HEK293 (cell line): ENCODE measurements around the gene ARFGEF2.
A peak's percentile ranks its signal among the peaks of the same experiment; 100 is the strongest.

ENCODE experiments used
- CTCF ChIA-PET: fragments of 350-600 bp; formaldehyde crosslinking; extraction: SDS; loops from one replicate; lab custom pipeline; 2021; ENCODE audit warnings: antibody characterized with exemption; lab: Yijun Ruan, JAX
- POLR2A ChIA-PET: fragments of 300-600 bp; formaldehyde crosslinking; extraction: SDS; loops from one replicate; lab custom pipeline; 2020; ENCODE audit warnings: antibody characterized with exemption, inconsistent platforms; lab: Yijun Ruan, JAX
- H3K27ac ChIP-seq: fragments of 200-500 bp; sonication (Bioruptor generic); 2 replicates; pipeline ENCODE4 v1.5.1; 2014; ENCODE audit warnings: low read depth, low read length, control low read depth, inconsistent platforms; ENCODE audit errors: extremely low read depth
- H3K36me3 ChIP-seq, 2 experiments: fragments of 200-500 bp in 1 of 2; sonication (Bioruptor generic) in 1 of 2; 1 replicate in 1 of 2; 2 replicates in 1 of 2; pipeline ENCODE4 v1.5.1; 2014 to 2017; ENCODE audit warnings: inconsistent platforms in 2 of 2, low read length in 2 of 2; ENCODE audit not compliant: control insufficient read depth in 2 of 2, insufficient read depth in 1 of 2
- H3K4me1 ChIP-seq: fragments of 200-500 bp; sonication (Bioruptor generic); 2 replicates; pipeline ENCODE4 v1.5.1; 2014; ENCODE audit warnings: mild to moderate bottlenecking, low read length, inconsistent platforms; ENCODE audit not compliant: control insufficient read depth, insufficient read depth
- H3K4me3 ChIP-seq: 2 replicates; pipeline ENCODE4 v1.5.1; 2011; ENCODE audit warnings: low read depth, mild to moderate bottlenecking, control low read depth, low read length, moderate library complexity
- H3K9me3 ChIP-seq: fragments of 200-500 bp; sonication (Bioruptor generic); 2 replicates; pipeline ENCODE4 v1.5.1; 2014; ENCODE audit warnings: low read depth, low read length, inconsistent platforms; ENCODE audit not compliant: control insufficient read depth, insufficient read depth
- GLI2 ChIP-seq: fragments of 450-650 bp; formaldehyde crosslinking; IDR thresholded peaks from 2 replicates; pipeline ENCODE4; 2017; ENCODE audit warnings: missing biosample characterization, missing genetic modification characterization, low read depth, borderline replicate concordance
- SCRT2 ChIP-seq: fragments of 450-650 bp; formaldehyde crosslinking; IDR thresholded peaks from 2 replicates; pipeline ENCODE4 v1.5.1; 2016; ENCODE audit warnings: missing biosample characterization, missing genetic modification characterization
- TCF7L2 ChIP-seq: IDR thresholded peaks from 2 replicates; pipeline ENCODE4 v1.6.1; 2011; ENCODE audit warnings: low read depth, mild to moderate bottlenecking, inconsistent platforms, low read length, moderate library complexity, borderline replicate concordance
- YY1 ChIP-seq: fragments of 450-650 bp; formaldehyde crosslinking; IDR thresholded peaks from 2 replicates; pipeline ENCODE4 v1.5.1; 2018; ENCODE audit warnings: missing biosample characterization, missing genetic modification characterization
- ZBTB17 ChIP-seq: fragments of 450-650 bp; formaldehyde crosslinking; IDR thresholded peaks from 2 replicates; pipeline ENCODE4 v1.5.1; 2016; ENCODE audit warnings: missing biosample characterization, missing genetic modification characterization
- ZBTB20 ChIP-seq: fragments of 450-650 bp; formaldehyde crosslinking; IDR thresholded peaks from 2 replicates; pipeline ENCODE4 v1.5.1; 2016; ENCODE audit warnings: missing biosample characterization, missing genetic modification characterization
- ZBTB48 ChIP-seq: fragments of 450-650 bp; formaldehyde crosslinking; IDR thresholded peaks from 2 replicates; pipeline ENCODE4 v1.5.1; 2016; ENCODE audit warnings: missing biosample characterization, missing genetic modification characterization
- ZFP37 ChIP-seq: fragments of 450-650 bp; formaldehyde crosslinking; IDR thresholded peaks from 2 replicates; pipeline ENCODE4 v1.5.1; 2016; ENCODE audit warnings: missing biosample characterization, missing genetic modification characterization
- ZNF155 ChIP-seq: fragments of 450-650 bp; formaldehyde crosslinking; IDR thresholded peaks from 2 replicates; pipeline ENCODE4 v1.5.1; 2016; ENCODE audit warnings: missing biosample characterization, missing genetic modification characterization
- ZNF366 ChIP-seq: fragments of 450-650 bp; formaldehyde crosslinking; conservative IDR thresholded peaks from 2 replicates; pipeline ENCODE4 v1.5.1; 2016; ENCODE audit warnings: missing biosample characterization, missing genetic modification characterization
- ZNF76 ChIP-seq: fragments of 450-650 bp; formaldehyde crosslinking; IDR thresholded peaks from 2 replicates; pipeline ENCODE4; 2016; ENCODE audit warnings: low read depth, missing biosample characterization, missing genetic modification characterization, borderline replicate concordance
- ZNF837 ChIP-seq: fragments of 450-650 bp; formaldehyde crosslinking; IDR thresholded peaks from 2 replicates; pipeline ENCODE4 v1.5.1; 2016; ENCODE audit warnings: missing biosample characterization, missing genetic modification characterization
- ZSCAN30 ChIP-seq: fragments of 450-650 bp; IDR thresholded peaks from 2 replicates; pipeline ENCODE4 v1.5.1; 2018; ENCODE audit warnings: missing biosample characterization, mild to moderate bottlenecking, missing genetic modification characterization, moderate library complexity
- TF ChIP-seq, protein P1 (sequence below): fragments of 450-650 bp; formaldehyde crosslinking; IDR thresholded peaks from 2 replicates; pipeline ENCODE4 v1.5.1; 2017; ENCODE audit warnings: missing biosample characterization, mild to moderate bottlenecking, missing genetic modification characterization, moderate library complexity
- TF ChIP-seq, protein P2 (sequence below): sonication (generic); formaldehyde crosslinking; IDR thresholded peaks from 2 replicates; pipeline ENCODE4 v1.8.1; 2022; ENCODE audit warnings: mild to moderate bottlenecking, moderate library complexity, missing genetic modification reagents
- TF ChIP-seq, protein P3 (sequence below): fragments of 450-650 bp; formaldehyde crosslinking; IDR thresholded peaks from 2 replicates; pipeline ENCODE4 v1.5.1; 2016; ENCODE audit warnings: missing biosample characterization, missing genetic modification characterization
- TF ChIP-seq, protein P4 (sequence below): fragments of 450-650 bp; formaldehyde crosslinking; IDR thresholded peaks from 2 replicates; pipeline ENCODE4 v1.5.1; 2017; ENCODE audit warnings: missing biosample characterization, missing genetic modification characterization
- TF ChIP-seq, protein P5 (sequence below): fragments of 450-650 bp; formaldehyde crosslinking; optimal IDR thresholded peaks from 2 replicates; pipeline ENCODE3; 2016; ENCODE audit warnings: missing biosample characterization, mild to moderate bottlenecking, missing genetic modification characterization
- TF ChIP-seq, protein P6 (sequence below): fragments of 450-650 bp; formaldehyde crosslinking; IDR thresholded peaks from 2 replicates; pipeline ENCODE4 v1.5.1; 2016; ENCODE audit warnings: missing biosample characterization, missing genetic modification characterization

The ARFGEF2 gene

DNA sequence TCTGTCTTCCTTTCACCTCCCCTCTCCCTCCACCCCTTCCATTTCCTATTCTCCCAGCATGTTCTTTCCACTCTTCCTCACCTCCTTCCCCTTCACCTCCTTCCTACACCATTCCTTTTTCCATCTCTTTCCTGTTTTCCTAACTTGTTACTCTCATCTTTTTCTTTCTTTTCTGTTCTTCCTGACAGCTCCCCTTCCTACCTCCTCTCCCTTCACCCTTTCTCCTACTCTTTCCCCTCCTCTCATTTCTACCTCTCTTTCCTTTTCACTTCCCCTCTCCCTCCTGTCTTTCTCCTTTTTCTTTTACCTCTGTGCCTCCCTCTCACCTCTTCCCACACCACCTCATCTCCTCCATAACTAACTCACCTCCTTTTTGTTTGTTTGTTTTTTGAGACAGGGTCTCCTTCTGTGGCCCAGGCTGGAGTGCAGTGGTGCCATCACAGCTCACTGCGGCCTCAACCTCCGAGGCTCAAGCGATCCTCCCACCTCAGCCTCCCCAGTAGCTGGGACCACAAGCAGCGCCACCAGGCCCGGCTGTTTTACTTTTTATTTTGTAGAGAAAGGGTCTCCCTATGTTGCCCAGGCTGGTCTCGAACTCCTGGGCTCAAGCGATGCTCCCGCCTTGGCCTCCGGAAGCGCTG, 864 bp upstream of the ARFGEF2 start (continued):
- TF ChIP-seq, protein P1, sequence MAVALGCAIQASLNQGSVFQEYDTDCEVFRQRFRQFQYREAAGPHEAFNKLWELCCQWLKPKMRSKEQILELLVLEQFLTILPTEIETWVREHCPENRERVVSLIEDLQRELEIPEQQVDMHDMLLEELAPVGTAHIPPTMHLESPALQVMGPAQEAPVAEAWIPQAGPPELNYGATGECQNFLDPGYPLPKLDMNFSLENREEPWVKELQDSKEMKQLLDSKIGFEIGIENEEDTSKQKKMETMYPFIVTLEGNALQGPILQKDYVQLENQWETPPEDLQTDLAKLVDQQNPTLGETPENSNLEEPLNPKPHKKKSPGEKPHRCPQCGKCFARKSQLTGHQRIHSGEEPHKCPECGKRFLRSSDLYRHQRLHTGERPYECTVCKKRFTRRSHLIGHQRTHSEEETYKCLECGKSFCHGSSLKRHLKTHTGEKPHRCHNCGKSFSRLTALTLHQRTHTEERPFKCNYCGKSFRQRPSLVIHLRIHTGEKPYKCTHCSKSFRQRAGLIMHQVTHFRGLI: no peak
- TF ChIP-seq ZNF155 (tag by site-specific recombination) (0 out of 2 replicates have a peak, but pooled peaks have one; percentile 68), SCRT2 (tag by site-specific recombination) (0 out of 2 replicates have a peak, but pooled peaks have one; percentile 9), ZNF366 (tag by site-specific recombination) (peak; percentile 83)

DNA sequence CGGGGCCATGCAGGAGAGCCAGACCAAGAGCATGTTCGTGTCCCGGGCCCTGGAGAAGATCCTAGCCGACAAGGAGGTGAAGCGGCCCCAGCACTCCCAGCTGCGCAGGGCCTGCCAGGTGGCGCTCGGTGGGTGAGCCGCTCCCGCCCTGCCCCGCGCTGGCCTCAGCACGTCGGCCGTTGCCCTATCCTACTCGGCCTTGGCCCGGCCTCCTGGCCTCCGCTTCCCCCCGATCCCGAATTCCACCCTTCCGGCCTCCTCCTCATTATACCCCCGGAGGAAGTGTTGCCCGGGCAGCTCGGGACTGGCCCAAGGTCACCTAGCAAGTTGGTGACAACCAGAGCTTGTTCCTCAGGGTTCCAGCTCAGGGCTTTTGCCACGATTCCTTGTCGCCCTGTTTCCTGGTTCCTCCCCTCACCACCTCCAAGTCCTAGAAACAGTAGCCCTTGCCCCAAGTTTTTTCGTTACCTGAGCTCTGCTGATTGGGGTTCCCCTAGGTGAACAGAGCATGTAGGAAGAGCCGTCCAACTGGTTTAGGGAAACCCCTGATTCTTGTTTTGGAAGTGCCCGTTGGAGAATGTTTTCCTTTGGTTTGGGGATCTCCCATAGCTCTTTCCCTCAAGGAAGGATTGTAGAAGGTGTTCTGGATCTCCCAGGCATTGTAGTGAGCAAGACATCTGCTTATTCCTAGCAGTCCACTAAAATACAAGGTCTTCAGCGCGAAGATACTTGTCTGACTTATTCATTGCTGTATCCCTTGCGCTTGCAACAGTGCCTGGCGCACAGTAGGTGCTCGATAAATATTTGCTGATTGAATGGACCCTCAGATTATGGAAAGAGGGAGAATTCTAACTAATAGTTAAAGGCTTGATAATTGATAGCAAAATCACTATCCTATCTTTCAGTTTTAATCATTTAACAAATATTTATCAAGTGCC, 641 bp downstream of the ARFGEF2 start:
- POLR2A ChIA-PET: interaction anchor here (0.7 to 1.1 kb wide), 2 partner anchors 28 to 95 kb away, joined by 3 to 4 read pairs; partner anchors contain the start of gene PREX1
- Histone ChIP-seq H3K4me1 (peaks cover 4% of the 10 kb centered on the region; the same call in 1 of the 2 replicates), H3K9me3 (no peaks in the 10 kb centered on the region), H3K36me3 (peaks cover 0 to 3% of the 10 kb centered on the region in 2 experiments; a peak in 1 of 3 replicates), H3K4me3 (peak overlapping the region; percentile 86), H3K27ac (peak overlapping the region; percentile 58; the same call in 1 of the 2 replicates)
- TF ChIP-seq ZNF837 (tag by site-specific recombination): no peak
- peak; percentile 40; the same call in 1 of the 2 replicates for TF ChIP-seq ZBTB20 (tag by site-specific recombination)
- 0 out of 2 replicates have a peak, but pooled peaks have one; percentile 22 for TF ChIP-seq YY1 (tag by site-specific recombination)
- peak; percentile 19; the same call in 1 of the 2 replicates for TF ChIP-seq ZFP37 (tag by site-specific recombination)
- TF ChIP-seq, protein P2, sequence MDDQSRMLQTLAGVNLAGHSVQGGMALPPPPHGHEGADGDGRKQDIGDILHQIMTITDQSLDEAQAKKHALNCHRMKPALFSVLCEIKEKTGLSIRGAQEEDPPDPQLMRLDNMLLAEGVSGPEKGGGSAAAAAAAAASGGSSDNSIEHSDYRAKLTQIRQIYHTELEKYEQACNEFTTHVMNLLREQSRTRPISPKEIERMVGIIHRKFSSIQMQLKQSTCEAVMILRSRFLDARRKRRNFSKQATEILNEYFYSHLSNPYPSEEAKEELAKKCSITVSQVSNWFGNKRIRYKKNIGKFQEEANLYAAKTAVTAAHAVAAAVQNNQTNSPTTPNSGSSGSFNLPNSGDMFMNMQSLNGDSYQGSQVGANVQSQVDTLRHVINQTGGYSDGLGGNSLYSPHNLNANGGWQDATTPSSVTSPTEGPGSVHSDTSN (CRISPR knock-in tag): 0 out of 2 replicates have a peak, but pooled peaks have one; percentile 6
- TF ChIP-seq, protein P3, sequence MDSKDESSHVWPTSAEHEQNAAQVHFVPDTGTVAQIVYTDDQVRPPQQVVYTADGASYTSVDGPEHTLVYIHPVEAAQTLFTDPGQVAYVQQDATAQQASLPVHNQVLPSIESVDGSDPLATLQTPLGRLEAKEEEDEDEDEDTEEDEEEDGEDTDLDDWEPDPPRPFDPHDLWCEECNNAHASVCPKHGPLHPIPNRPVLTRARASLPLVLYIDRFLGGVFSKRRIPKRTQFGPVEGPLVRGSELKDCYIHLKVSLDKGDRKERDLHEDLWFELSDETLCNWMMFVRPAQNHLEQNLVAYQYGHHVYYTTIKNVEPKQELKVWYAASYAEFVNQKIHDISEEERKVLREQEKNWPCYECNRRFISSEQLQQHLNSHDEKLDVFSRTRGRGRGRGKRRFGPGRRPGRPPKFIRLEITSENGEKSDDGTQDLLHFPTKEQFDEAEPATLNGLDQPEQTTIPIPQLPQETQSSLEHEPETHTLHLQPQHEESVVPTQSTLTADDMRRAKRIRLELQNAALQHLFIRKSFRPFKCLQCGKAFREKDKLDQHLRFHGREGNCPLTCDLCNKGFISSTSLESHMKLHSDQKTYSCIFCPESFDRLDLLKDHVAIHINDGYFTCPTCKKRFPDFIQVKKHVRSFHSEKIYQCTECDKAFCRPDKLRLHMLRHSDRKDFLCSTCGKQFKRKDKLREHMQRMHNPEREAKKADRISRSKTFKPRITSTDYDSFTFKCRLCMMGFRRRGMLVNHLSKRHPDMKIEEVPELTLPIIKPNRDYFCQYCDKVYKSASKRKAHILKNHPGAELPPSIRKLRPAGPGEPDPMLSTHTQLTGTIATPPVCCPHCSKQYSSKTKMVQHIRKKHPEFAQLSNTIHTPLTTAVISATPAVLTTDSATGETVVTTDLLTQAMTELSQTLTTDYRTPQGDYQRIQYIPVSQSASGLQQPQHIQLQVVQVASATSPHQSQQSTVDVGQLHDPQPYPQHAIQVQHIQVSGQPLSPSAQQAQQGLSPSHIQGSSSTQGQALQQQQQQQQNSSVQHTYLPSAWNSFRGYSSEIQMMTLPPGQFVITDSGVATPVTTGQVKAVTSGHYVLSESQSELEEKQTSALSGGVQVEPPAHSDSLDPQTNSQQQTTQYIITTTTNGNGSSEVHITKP (tag by site-specific recombination): peak; percentile 90
- peak; percentile 59 for TF ChIP-seq ZBTB17 (tag by site-specific recombination)
- TF ChIP-seq, protein P4, sequence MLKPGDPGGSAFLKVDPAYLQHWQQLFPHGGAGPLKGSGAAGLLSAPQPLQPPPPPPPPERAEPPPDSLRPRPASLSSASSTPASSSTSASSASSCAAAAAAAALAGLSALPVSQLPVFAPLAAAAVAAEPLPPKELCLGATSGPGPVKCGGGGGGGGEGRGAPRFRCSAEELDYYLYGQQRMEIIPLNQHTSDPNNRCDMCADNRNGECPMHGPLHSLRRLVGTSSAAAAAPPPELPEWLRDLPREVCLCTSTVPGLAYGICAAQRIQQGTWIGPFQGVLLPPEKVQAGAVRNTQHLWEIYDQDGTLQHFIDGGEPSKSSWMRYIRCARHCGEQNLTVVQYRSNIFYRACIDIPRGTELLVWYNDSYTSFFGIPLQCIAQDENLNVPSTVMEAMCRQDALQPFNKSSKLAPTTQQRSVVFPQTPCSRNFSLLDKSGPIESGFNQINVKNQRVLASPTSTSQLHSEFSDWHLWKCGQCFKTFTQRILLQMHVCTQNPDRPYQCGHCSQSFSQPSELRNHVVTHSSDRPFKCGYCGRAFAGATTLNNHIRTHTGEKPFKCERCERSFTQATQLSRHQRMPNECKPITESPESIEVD (tag by site-specific recombination): no peak
- TF ChIP-seq ZBTB48 (tag by site-specific recombination): peak; percentile 53; the same call in 1 of the 2 replicates
- TF ChIP-seq ZNF76 (tag by site-specific recombination): peak; percentile 92
- TF ChIP-seq TCF7L2: no peak
- TF ChIP-seq GLI2: no peak
- TF ChIP-seq, protein P5, sequence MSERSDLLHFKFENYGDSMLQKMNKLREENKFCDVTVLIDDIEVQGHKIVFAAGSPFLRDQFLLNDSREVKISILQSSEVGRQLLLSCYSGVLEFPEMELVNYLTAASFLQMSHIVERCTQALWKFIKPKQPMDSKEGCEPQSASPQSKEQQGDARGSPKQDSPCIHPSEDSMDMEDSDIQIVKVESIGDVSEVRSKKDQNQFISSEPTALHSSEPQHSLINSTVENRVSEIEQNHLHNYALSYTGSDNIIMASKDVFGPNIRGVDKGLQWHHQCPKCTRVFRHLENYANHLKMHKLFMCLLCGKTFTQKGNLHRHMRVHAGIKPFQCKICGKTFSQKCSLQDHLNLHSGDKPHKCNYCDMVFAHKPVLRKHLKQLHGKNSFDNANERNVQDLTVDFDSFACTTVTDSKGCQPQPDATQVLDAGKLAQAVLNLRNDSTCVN: peak; percentile 56
- TF ChIP-seq, protein P6, sequence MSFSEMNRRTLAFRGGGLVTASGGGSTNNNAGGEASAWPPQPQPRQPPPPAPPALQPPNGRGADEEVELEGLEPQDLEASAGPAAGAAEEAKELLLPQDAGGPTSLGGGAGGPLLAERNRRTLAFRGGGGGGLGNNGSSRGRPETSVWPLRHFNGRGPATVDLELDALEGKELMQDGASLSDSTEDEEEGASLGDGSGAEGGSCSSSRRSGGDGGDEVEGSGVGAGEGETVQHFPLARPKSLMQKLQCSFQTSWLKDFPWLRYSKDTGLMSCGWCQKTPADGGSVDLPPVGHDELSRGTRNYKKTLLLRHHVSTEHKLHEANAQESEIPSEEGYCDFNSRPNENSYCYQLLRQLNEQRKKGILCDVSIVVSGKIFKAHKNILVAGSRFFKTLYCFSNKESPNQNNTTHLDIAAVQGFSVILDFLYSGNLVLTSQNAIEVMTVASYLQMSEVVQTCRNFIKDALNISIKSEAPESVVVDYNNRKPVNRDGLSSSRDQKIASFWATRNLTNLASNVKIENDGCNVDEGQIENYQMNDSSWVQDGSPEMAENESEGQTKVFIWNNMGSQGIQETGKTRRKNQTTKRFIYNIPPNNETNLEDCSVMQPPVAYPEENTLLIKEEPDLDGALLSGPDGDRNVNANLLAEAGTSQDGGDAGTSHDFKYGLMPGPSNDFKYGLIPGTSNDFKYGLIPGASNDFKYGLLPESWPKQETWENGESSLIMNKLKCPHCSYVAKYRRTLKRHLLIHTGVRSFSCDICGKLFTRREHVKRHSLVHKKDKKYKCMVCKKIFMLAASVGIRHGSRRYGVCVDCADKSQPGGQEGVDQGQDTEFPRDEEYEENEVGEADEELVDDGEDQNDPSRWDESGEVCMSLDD (tag by site-specific recombination): peak; percentile 42; the same call in 1 of the 2 replicates
- TF ChIP-seq ZSCAN30 (tag by site-specific recombination): 0 out of 2 replicates have a peak, but pooled peaks have one; percentile 76
- CTCF ChIA-PET: interaction anchor here (0.8 to 1.9 kb wide), 3 partner anchors 78 to 302 kb away, joined by 3 to 7 read pairs (median 4); no protein-coding TSS in a partner anchor
